HG02884 (cell line): ENCODE results near the gene CACNA2D1.

Source experiments
- ATAC-seq: cut with Tn5 transposase; IDR thresholded peaks from one replicate; pipeline ENCODE4 v1.9.1; 2021; ENCODE audit warnings: mild to moderate bottlenecking, moderate library complexity; ENCODE audit not compliant: unreplicated experiment

CACNA2D1 gene

DNA sequence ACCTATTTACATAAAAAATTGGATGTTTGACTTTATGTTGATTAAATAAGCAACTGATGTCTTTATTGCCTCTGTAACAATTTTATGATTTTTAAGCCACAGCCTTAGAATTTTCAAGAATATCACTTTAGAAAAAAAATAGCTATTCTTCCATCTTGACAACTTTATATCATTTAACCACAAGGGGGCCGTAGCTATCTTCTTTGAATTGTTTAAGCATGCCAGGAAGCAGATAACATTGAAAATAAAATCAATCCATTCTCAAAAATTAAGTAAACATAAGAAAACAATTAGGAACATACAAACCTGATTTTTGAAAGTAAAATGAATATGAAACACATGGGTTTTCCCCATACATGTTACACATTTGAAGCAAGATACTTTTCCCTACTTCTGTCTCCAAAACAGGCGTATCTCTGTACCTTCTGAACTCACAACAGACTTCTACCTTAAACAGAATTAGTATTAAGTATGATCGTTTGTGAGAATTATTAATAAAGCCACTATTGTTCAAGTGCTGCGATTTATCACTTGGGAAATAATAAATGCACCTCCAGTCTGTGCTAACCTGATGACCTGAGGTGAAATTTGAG lies 209.0 kb downstream of the CACNA2D1 start:
- ATAC-seq, result peak; percentile 60

DNA sequence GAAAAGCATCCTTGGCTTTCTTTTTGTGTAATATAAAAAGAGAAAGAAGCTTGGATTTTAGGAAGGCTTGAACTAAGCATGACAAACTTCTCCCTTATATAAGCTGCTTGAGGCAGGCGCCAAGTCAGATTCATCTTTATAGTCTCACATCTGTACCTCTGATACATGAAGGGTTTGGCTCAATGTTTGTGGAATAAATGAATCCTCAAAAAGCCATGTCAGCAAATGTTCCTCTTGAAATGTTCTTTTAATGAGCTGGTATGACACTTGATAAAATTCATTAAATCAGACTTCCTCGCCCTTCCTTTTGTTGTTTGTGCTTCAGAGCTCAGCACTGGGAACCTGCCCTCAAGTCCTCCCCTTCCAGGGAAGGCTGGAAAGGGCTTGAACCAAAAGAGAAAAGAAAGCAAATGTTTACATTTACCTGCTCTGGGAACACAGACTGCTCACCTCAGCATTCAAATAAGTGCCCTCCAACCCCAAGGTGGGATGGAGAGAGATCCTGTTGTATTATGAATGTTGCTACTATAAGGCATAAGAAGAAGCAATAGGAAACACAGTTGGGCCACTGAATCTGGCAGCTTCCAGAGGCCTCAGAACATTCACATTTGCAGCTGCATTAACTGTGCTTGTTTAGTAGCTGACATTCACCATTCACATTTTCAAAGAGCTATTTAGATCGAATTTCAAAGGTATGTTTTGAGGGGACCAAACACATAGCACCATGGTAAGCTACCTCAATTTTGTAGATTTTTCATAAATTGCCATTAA lies 212.6 kb downstream of the CACNA2D1 start:
- ATAC-seq, result no peak

DNA sequence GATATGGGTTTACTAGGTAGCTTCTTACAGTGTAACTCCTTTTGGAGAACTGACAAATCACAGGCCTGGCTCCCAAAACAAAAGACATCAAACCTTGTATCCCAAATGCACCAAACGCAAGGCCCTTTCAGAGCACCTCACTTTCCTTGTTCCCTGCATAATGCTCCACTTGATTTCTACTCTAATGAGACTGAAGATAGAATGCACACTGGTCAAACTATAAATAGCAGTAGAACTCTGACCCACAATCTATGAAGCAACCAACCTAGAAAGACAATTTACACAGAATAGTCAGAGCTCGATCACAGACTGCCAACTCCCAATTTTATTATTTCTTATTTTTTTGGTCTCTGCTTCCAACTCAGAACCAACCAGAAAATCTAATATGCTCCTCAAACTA lies 214.4 kb downstream of the CACNA2D1 start:
- no peak for ATAC-seq

DNA sequence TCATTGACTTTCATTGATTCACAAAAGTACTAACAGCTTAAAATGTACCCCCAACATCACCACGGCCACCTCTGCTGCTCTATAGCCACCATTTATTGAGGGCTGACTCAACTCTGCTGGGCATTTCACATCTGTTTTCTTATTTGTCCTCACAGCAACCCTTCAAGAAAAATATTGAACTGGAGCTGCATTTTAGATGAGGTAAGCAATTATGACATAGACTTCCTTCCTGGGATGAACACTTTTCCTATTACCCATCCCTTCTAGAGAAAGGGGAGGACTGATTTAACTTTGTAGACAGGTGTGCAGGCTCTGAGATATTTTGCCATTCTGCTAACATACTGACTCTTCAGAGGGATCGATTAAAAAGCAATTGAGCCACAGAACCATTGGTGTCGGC lies 217.4 kb downstream of the CACNA2D1 start:
- no peak for ATAC-seq

DNA sequence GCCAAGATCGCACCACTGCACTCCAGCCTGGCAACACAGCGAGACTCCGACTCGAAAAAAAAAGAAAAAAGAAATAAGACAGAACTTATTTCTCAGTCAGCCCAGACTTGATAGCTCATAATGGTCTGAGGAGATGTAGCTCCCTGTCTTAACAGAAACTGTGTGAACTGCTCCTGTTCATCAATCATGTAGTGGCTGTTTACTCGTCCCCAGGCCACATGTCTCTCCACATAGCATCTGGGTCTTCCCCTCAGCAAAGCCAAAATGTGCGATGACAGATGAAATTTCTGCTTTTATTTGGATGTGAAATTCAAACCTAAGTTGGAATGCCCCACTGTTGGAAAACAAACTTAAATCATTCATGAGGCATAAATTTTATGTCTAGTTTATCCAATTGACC lies 219.0 kb downstream of the CACNA2D1 start:
- ATAC-seq, result no peak

DNA sequence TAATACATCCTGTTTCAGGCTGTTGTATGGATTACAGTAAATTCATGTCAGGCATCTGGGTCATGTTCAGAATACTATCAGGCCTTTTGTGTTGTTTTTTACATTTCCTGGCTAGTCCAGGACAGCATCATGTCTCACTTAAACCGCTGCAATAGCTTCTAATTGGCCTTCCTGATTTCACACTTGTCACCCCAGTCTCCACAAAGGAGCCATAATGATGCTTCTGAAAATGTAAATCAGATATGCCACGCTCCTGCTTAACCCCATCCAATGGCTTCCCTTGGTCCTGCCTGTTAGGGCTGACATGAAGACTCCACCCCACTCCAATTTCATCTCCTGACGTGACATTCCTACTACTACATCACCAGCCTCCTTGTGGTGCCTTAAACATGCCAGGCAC lies 220.0 kb downstream of the CACNA2D1 start:
- no peak for ATAC-seq

DNA sequence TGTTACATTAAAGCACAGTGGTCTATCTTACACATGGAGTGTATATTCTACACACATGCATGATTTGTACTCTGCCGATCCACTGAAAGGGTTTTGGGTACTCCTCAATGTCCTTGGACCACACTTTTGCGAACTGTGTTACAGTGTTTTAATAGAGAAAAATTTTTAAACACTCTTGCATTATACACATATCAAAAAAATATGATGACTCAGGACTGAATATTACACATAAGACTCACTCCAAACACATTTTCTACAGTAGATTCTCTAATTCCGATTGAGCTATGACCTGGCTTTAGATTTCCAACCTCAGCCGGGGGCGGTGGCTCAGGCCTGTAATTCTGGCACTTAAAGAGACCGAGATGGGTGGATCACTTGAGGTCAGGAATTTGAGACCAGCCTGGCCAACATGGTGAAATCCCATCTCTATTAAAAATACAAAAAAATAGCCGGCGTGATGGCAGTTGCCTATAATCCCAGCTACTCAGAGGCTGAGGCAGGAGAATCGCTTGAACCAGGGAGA lies 222.4 kb downstream of the CACNA2D1 start:
- ATAC-seq, result no peak

DNA sequence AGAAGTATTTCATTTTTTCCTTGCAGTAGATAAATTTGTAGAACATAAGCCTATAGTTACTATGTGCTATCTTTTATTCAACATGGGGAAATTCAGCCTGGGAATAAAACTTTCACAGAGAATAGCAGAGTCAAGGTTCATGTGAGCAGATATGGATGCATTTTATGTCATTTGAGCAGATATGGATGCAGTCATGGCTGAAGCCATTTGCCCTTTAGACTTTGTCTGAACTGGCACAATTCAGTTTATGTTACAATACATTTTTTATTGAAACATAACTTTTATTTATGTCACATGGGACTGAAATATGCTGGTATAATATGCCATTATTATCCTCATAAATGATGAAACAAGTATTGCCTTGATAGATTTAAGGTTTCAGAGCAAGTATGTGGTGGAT lies 231.1 kb downstream of the CACNA2D1 start:
- ATAC-seq, result no peak

DNA sequence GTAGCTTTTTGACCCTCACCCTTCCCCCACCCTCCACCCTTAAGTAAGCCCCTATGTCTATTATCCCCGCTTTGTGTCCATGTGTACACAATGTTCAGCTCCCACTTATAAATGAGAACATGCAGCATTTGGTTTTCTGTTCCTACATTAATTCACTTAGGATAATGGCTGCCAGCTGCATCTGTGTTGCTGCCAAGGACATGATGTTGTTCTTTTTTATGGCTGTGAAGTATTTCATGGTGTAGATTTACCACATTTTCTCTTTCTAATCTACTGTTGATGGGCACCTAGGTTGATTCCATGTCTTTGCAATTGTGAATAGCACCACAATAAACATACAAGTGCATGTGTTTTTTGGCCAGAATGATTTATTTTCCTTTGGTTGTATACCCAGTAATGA lies 232.2 kb downstream of the CACNA2D1 start:
- no peak for ATAC-seq

DNA sequence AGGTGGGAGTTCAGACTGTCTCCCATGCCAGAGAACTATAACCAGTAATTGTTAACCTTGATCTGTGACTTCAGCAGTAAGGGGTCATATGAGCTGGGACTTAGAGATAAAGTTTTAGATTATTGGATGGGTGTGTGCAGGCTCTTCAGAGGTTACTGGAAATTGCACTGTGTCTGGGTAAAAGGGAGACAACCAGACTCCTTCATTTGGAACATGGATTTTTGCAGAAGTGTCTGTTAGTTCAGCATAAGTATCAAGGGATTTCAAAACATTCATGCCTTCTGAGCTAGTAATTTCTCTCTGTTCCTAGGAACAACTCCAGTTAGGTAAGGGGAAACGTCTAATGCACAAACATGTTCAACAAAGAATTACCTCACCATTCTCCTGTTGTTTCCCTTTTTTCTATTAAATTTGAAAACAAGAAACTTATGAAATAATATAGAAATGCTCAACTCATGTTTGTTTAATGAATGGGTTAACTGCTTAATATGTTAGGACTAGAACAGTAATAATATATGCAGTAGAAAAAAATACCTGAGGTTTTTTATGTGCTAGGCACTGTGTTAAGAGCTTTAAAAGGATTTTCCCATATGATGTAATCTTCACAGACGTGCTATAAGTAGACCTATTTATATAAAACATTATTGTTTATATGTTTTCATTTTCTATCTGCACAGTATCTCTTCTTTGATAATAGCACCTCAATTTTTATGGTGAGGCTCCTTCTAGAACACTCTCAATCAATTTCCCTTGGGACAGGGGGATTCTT lies 233.0 kb downstream of the CACNA2D1 start:
- no peak for ATAC-seq

DNA sequence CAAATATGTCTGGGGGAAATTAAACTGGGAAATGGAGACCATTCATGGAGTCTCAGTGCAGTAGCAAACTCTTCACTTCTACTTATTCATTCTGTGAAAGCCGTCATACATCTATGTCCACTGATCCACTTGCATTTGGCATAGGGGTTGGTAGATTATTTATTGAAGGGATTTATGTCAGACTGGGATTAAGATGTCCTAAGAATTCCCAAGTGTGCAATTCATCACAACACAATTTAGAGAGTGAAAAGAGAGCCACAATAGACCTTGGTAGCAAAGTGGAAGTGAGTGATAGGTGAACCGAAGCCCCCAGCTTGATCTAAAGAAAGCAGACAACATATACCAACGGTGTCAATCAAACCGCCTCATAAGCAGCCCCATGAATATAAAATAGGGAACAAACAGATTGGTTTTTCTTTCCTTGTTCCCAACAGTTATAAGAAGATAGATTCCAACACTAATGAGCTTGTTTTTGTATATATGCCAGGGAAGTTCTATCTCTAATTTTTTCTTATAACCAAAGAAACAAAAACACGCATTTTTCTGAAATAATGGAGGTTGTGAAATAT lies 234.3 kb downstream of the CACNA2D1 start:
- no peak for ATAC-seq

DNA sequence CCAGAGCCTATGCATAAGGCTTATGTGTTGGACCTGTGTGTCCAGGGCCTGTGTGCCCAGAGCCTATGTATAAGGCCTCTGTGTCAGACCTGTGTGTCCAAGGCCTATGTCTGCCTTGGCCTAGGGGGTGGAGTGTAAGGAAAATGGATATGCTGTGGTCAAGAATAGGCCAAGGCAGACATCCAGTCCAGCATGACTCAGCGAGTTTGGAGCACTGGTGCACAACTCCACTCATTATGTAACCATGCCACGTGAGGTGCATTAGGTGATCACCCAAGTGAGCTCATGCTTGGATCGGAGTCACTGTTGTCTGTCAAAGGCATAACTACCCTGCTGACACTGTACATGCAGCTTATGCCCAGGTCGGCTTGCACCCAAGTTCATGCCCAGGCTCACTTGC lies 238.9 kb downstream of the CACNA2D1 start:
- no peak for ATAC-seq

DNA sequence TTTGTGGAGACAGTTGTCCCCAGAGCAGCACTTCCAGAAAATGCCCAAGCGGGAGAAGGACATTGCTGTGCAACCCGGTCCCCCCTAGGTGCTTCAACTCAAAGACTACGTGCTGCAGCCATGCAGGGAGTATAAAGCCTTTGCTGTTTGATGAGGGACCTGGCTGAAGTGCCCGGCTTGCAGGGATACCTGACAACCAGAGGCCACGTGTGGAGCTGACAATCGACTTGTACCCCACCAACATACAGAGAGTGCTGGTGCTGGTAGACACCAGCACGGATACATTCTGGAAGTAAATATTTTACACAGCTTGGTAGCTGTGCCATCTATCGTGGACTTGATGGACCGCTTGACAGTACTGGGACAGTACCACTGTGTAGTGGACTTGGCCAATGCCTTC lies 240.6 kb downstream of the CACNA2D1 start:
- ATAC-seq, result no peak

DNA sequence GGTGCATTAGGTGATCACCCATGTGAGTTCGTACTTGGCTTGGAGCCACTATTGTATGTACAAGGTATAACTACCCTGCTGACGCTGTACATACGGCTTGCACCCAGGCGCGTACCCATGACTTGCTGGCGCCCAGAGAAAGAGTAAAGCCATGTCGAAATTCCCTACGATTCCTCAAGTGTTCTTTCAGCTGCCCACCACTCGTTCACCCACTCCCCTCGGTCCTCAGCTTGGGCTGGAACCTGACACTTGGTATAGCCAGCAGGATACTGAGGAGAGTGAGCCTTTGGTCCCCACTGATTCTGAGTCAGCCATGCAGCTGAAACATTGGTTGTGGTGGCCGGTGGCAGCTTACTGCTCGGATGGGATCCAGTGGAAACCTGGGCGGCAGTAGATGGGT lies 241.5 kb downstream of the CACNA2D1 start:
- ATAC-seq, result no peak

DNA sequence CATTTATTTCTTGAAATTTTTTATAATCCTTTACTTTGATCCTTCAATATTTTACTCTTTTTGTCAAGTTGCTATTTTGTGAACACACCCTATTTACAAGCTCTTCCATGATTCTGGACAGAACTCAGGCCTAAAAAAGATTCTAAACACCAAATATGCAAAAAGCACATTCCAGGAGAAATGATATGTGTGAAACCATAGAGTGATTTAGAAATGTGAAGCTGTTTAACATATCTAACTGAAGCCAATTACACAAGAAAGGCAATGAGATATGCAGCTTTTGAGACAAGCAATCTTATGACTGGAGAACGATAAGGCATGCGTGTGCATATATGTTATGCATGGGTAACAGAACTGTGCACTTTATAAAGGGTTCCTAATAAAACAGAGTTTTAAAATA lies 243.0 kb downstream of the CACNA2D1 start:
- ATAC-seq, result no peak

DNA sequence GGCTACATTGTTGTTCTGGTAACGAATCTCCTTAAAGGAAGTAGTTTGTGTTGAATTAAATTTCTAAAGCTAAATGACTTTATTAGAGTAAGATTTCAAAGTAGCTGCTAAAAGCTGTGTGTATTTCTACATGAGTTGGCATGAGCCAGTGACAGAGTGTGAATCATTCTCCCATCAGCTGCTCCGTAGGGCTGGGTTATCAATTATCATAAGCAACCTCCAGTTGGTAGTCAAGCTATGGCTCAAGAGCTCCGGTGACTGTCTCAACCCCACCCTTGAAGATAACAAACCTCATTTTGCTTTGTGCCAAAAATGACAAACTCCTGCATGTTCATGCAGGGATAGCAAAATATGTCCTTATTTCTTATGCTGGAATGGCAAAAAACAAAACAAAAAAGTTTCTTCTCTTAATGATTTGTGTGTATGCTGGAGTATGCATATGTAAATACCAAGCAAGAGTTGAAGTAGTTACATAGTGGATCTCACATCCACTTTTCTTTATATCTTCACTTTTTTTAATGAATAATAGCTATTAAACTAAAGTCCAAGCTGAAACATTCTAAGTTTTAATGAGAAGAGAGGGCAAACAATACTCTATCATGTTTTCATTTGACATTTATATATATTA lies 249.4 kb downstream of the CACNA2D1 start:
- ATAC-seq, result no peak

DNA sequence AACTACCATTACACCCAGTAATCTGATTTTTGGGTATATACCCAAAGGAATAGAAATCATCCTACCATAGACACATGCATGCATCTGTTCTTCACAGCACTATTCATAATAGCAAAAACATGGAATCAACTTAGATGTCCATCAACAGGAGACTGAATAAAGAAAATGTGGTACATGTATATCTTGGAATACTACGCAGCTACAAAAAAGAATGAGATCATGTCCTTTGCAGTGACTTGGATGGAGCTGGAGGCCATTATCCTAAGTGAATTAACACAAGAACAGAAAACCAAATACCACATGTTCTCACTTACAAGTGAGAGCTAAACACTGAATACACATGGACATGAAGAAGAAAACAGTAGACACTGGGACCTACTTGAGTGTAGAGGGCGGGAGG lies 254.9 kb downstream of the CACNA2D1 start:
- ATAC-seq, result no peak

DNA sequence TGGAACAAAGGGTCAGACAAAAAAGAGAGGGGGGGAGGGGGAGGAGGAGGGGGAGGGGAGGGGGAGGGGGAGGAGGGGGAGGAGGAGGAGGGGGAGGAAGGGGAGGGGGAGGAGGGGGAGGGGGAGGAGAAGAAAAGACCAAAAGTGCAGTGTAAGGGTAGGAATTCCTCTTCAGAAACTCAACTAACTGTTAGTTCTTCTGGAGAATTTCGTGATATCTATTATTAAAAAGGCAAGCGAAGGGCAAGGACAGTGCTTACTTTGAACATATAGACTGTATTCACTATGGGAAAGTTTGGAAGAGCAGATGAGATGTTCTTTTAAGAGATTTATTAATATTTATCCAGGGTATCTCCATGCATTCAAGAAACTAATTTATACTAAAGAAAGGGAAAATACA lies 258.1 kb downstream of the CACNA2D1 start:
- ATAC-seq, result no peak

DNA sequence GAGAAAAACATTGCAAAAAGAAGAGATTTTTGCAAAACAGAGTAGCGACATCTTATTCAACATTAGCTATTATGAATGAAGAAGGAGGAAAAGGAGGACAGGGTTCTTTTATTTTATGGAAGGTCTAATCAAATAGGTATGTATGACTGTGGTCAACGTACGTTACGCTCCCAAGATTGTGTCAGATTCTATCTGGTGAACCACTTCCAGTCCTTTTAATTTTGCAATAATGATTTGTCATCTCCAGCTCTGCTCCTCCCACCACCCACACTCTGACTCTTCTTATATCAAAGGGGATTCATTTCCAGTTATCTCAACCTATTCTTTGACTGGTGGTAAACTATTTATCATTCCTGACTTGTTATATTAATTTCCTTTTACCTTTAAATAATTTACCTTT lies 259.9 kb downstream of the CACNA2D1 start:
- ATAC-seq, result no peak

DNA sequence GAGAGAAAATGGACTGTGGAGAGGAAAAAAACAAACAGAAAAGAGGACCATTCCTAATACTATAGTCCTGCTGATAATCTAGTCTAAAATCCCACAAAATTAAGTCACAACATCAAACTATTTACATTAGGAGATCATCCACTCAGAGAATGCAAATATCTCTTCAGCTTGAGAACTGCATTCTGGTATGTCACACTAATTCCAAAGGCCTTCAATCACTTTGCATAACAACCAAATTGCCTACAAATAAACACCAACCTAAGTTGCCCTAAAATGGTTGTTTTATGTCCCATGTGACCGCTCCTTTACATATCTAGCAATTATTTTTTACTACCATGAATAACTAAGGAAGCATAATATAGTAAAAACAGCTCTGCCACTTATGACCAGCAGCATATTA lies 264.3 kb downstream of the CACNA2D1 start:
- ATAC-seq, result no peak

DNA sequence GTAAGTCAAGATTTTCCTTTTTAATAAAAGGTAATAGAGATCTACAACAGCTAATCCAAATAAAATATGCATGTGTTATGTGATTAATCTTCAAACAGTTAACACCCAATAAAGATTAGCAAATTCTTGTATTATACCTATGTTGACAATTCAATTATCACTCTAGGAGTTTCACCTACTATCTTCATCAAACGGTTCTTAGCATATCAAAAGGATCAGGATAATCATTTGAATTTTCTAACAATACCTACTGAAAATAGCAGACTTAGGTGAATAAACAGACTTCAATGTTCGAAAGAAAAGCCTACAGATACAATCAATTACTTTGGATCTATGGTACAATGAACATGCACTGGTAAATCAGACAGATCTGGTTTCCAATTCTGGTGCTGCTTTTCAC lies 268.3 kb downstream of the CACNA2D1 start:
- ATAC-seq, result no peak
